T47D (cell line): ENCODE data around the gene HSPA13.
A peak's percentile ranks its signal among the peaks of the same experiment; 100 is the strongest.

ENCODE experiments used
- DNase-seq, 2 experiments: peaks; one replicate each; pipeline versions ENCODE4 v3.0.0 to v3.0.0-alpha.2; 2011 to 2012; ENCODE audit warnings: low read depth in 1 of 2, low spot score in 1 of 2
- JUND ChIP-seq: IDR thresholded peaks from 2 replicates; pipeline ENCODE4 v1.6.1; 2012; ENCODE audit warnings: low read depth
- in situ Hi-C: cut with HindIII; loops from 2 replicates; pipeline ENCODE4 v1.10.0; 2016; ENCODE audit warnings: low sequenced_read_pairs, low pct_unique_long_range_greater_than_20kb

The HSPA13 gene, protein sequence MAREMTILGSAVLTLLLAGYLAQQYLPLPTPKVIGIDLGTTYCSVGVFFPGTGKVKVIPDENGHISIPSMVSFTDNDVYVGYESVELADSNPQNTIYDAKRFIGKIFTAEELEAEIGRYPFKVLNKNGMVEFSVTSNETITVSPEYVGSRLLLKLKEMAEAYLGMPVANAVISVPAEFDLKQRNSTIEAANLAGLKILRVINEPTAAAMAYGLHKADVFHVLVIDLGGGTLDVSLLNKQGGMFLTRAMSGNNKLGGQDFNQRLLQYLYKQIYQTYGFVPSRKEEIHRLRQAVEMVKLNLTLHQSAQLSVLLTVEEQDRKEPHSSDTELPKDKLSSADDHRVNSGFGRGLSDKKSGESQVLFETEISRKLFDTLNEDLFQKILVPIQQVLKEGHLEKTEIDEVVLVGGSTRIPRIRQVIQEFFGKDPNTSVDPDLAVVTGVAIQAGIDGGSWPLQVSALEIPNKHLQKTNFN

DNA sequence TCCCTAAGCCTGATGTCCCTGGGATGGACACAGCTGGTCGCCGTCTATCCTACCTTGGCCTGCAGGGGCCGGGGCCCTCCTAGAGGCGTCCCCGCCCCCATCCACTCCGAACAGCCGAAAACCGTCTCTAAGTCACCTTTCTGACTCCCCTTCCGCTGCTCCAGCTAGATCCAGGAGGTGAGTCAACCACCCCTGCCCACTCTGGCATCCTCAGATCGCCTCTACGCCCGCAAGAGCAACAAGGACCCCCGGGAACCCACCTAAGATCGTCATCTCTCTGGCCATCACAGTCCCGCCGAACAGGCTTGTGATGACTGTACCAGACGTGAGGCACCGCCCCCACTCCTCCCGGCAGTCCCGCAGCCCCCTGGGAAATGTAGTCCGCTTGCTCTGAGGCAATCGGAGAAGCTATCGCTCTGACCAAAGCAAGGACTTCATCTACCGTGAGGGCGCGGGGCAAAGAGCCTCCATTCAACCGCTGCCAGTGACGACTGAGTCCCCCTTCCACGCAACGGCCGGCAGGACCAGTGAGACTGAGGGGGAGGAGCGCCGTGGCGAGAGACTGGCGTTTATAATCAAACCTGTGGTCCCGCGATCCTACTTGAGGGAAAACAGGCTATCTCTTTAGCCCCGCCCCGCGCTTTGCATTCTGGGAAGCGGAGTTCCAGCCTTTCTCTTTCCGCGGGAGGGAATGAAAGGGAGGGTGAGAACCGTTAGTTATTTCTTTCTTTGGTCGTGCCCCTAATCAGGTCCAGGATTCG is at the start of gene HSPA13:
HSPA13 (minus strand) TSS at position 312 of the 761 bp plus-strand sequence; CDS start at position 285, 27 bp downstream.
- TF ChIP-seq JUND: no peak
- in situ Hi-C loops: no loop called here
- peak; percentile 86 to 100 for DNase-seq

DNA sequence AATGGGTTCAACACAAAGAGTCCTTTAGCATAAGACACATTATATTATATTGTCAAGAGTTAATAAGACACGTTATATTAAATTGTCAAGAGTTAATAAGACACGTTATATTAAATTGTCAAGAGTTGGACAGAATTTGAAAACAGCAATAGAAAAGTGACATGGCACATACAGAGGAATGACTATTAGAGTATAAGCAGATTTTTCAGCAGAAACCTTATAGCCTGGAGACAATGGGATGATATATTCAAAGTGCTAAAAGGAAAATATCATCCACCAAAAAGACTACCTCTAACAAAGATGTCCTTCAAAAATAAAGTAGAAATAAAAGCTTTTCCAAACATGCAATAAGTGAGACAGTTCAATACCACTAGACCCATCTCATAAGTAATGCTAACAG is 36.0 kb upstream of the HSPA13 start:
- DNase-seq: no peak
- in situ Hi-C loops: no loop called here
- TF ChIP-seq JUND: no peak

DNA sequence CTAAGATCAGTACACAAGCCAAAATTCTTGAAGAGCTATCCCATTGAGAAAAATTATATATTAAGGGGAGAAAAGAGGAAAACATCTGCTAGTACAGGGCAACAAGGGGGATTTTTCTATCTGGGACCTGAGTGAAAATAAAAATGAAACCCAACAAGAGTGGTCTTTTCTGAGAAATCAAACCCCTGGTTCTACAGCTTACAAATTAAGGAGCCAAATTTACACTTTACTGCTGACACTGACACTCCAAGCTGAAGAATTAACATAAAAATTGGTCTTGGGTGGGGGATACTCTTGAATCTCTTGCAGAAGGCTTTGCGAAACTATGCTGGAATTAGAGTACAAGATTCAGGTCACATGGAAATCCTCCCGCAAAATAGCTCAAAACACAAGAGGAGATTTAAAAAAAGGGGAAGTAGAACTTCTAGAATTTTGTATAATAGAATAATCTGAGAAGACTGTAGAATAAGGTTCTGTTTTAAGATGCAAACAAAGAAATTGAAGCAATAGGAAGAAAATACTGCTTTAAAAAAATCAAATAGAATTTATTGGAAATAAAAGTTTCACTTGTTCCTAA is 32.1 kb upstream of the HSPA13 start:
- in situ Hi-C loops: no loop called here
- no peak for DNase-seq
- no peak for TF ChIP-seq JUND

DNA sequence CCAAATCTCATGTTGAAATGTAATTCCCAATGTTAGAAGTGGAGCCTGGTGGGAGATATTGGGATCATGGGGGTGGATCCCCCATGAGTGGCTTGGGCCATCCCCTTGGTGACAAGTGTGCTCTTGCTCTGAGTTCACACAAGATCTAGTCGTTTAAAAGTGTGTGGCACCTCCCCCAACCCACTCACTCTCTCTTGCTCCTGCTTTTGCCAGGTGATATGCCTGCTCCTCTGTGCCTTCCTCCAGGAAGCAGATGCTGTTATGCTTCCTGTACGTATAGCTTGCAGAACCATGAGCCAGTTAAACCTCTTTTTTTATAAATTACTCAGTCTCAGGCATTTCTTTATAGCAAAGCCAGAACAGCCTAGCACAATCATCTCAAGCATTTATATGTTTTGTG is 23.0 kb upstream of the HSPA13 start:
- no peak for TF ChIP-seq JUND
- in situ Hi-C loops: no loop called here
- no peak for DNase-seq

DNA sequence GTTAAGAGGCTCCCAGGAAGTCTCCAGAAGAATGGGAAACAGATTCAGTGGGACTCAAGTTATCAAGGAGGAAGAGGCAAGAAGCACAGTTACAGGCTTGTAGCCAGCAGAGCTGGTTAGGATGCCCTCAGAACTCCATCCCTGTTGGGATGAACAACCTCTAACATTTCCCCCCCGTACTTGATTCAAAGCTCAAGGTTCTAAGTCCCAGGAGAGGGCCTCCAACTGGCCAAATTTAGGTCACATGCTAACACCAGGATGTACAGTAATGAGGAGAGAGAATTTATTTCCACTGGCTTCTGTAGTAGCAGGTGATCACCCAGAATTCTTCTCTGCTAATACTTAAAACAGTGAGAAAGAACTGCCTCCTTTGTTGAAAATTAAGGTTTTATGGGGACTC is 22.3 kb upstream of the HSPA13 start:
- in situ Hi-C loops: no loop called here
- no peak for TF ChIP-seq JUND
- no peak for DNase-seq

DNA sequence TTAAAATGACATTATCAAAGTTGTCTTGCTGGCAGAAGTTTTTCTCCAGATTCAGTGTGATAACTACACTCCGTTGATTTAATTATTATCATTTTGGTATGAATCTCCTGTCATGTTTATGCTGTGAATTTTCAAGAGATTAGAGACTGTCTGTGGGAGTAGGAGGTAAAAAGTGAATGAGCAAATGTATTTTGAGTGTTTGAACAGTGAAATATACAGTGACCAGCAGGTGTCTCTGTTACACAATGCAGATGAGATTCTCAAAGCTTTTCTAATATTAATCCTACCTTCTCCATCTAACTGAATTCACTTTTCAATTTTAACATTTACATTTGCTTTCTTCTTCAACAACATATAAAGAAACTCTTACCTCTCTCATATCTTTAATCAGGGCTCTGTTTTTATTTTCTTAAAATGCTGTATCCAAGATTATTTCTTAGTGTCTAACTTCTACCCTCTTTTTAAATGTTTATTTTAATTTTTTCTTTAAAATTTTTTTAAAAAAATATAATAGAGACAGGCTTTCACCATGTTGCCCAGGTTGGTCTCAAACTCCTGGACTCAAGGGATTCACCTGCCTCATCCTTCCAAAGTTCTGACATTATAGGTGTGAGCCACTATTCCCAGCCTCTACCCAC is 20.9 kb upstream of the HSPA13 start:
- no peak for TF ChIP-seq JUND
- peak in 1 of 2 experiments; percentile 65 for DNase-seq
- in situ Hi-C loops: no loop called here

DNA sequence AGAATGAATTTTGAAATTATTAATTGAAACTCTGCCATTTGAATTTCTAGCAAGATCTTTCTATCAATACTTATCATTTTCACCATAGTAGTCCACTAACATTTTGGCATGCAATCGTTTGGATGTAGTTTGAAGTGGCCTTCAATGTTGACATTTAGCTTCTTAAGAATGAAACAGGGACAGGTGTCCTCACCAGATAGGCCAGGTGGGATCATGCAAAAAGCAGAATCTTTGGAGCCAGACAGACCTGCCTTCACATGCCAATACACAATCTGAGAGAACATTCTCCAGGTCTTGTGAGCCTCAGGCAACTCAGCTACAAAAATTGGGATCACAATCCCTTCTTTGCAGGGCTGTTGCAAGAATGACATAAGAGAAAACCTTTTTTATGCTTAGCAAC is 18.3 kb upstream of the HSPA13 start:
- no peak for TF ChIP-seq JUND
- DNase-seq: no peak
- in situ Hi-C loops: no loop called here

DNA sequence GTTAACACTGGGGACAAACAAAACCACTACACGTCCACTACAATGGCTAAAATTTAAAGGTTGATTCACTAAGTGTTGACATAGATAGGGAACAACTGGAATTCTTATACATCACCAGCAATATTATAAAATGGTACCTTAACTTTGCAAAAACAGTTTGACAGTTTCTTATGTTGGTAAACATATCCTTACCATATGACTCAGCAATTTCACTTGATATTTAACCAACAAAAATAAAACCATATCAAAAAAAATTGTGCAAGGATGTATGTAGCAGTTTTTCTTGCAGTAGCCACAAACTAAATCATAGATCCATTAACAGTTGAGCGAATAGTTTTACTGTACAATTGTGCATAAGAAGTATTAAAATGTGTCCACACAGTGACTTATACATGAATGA is 5.3 kb upstream of the HSPA13 start:
- TF ChIP-seq JUND: no peak
- in situ Hi-C loops: no loop called here
- DNase-seq: no peak

DNA sequence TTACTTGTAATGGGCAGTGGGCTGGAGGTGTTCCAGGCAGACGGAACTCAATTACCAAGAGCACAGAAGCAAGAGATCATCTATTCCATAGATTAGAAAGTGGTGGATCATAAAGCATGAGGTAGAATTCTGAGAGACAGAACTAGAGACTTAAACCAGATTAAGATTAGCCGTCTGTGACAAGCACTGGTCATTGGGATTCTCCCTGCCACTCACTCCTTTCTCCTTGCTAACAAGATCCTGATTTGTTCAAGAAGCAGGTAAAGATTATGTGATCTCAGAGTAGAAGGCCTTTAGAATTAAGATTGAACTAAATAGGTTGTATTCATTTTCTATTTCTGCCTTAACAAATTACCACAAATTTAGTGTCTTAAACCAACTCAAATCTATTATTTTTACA is 1.5 kb upstream of the HSPA13 start:
- in situ Hi-C loops: no loop called here
- TF ChIP-seq JUND: no peak
- no peak for DNase-seq

DNA sequence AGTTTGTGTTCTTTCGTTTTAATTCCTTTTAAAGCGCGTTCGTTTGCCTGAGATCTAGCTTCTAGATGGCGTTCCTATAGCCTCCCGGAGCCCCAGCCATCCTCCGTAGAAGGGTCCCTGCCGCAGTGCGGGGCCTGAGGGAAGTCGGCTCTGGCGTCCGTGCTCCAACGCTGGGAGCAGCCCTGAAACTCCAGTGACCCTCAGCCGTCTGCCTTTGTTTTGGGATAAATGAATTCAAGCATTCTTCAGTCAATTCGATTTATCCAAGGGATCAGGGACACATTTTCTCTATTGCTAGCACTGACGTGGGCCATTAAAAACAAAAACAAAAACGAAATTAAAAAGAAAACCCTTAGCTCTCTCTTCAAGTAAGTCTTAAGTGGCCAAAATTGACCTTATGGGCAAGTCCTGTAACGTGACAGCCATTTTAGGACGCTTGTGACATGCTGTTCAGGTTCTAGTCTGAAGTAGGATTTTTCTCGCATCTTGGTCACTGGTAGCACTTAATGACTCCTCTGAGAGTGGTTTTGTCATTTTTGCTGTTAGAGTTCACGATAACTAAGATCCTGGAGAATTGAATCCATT is 742 bp upstream of the HSPA13 start:
- in situ Hi-C loops: no loop called here
- DNase-seq: no peak
- no peak for TF ChIP-seq JUND

DNA sequence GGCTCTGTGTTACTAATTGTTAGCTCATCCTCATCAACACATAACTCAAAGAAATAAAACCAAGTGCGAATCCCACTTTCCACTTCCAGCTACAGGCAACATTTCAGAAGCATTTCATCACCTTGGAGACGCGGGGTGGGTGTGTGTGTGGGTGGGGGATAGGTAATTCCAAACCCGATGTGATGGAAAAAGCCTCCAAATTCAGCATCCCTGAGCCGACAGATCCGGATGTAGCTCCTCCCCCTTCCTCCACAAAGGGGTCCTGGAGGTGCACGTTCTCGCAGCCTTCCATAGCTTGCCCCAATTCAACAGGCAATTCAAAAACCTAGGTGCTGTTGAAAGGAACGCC is 486 bp downstream of the HSPA13 start:
- no peak for DNase-seq
- in situ Hi-C loops: no loop called here
- no peak for TF ChIP-seq JUND

DNA sequence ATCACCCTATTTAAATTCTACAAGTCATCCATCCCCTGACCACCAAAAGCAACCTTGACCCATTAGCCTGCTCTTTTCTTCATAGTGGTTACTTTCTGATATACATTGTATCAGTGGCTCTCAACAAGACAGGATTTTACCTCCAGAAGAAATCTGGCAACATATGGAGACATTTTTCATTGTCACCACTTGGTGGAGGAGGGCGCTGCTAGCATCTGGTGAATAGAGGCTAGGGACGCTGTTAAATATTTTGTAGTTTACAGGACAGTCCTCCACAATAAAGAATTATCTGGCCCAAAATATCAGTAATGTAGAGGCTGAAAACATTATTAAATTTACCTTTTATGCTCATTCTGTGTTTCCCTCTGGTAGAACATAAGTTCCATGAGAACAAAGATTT is 6.1 kb downstream of the HSPA13 start:
- DNase-seq: peak in 1 of 2 experiments; percentile 18
- TF ChIP-seq JUND: no peak
- in situ Hi-C loops: no loop called here

DNA sequence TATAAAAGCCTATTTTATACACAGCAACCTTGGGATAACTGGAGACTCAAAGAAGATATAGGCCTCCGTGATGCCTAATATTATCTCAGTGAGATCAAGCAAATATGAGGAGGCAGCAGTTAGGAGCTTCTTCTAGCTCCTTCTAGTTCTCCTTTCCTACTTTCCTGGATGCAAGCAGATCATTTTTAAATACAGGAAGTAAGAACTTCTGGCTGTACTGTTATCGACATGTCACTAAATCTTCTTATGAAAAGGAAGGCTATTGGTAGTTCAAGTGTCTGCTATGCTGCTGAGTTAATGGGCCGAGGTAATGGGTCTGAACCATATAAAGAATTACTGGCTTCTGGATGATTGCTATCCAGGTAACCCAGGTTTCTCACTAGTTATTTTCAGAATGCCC is 15.9 kb downstream of the HSPA13 start:
- DNase-seq: no peak
- in situ Hi-C loops: no loop called here
- no peak for TF ChIP-seq JUND
